H9 (cell line): ENCODE results near the gene ACSBG1. TPM values are rescaled to one million over a fixed set of nuclear protein-coding genes. Genes with fewer than 3 reads are reported as not detected.

Experiments used
- DNase-seq: peaks from one replicate; pipeline ENCODE4 v3.0.0-alpha.2; 2017
- H2AFZ ChIP-seq: one replicate; pipeline ENCODE4 v1.6.1; 2013; ENCODE audit warnings: mild to moderate bottlenecking, low read length, control low read depth, moderate library complexity
- H2AK5ac ChIP-seq: 2 replicates; pipeline ENCODE4 v1.6.1; 2013; ENCODE audit warnings: low read length, control low read depth, mixed read lengths; ENCODE audit not compliant: insufficient read length
- H2BK120ac ChIP-seq: one replicate; pipeline ENCODE4 v1.6.1; 2013; ENCODE audit warnings: low read depth, mild to moderate bottlenecking, low read length, control low read depth, inconsistent platforms; ENCODE audit not compliant: poor library complexity, severe bottlenecking
- H2BK12ac ChIP-seq: 2 replicates; pipeline ENCODE4 v1.6.1; 2013; ENCODE audit warnings: low read length, control low read depth, mixed read lengths, low read depth; ENCODE audit not compliant: insufficient read length
- H2BK15ac ChIP-seq: 2 replicates; pipeline ENCODE4 v1.6.1; 2013; ENCODE audit warnings: low read depth, low read length, control low read depth
- H2BK20ac ChIP-seq: one replicate; pipeline ENCODE4 v1.6.1; 2013; ENCODE audit warnings: low read depth, mild to moderate bottlenecking, low read length, control low read depth, inconsistent platforms; ENCODE audit not compliant: poor library complexity, severe bottlenecking
- H2BK5ac ChIP-seq: 2 replicates; pipeline ENCODE4 v1.6.1; 2013; ENCODE audit warnings: low read length, control low read depth, mixed read lengths; ENCODE audit not compliant: insufficient read length
- H3K14ac ChIP-seq: 2 replicates; pipeline ENCODE4 v1.6.1; 2013; ENCODE audit warnings: low read length, control low read depth; ENCODE audit not compliant: insufficient read depth
- H3K18ac ChIP-seq: 2 replicates; pipeline ENCODE4 v1.6.1; 2013; ENCODE audit warnings: low read depth, mild to moderate bottlenecking, mixed read lengths, low read length, control low read depth; ENCODE audit not compliant: insufficient read length
- H3K23ac ChIP-seq: 2 replicates; pipeline ENCODE4 v1.6.1; 2013; ENCODE audit warnings: low read length, control low read depth, mixed read lengths, low read depth; ENCODE audit not compliant: insufficient read length
- H3K23me2 ChIP-seq: 2 replicates; pipeline ENCODE4 v1.6.1; 2013; ENCODE audit warnings: low read depth, mild to moderate bottlenecking, mixed read lengths, low read length, control low read depth; ENCODE audit not compliant: insufficient read length, poor library complexity, severe bottlenecking
- H3K27ac ChIP-seq: 2 replicates; pipeline ENCODE4 v1.5.1; 2013; ENCODE audit warnings: low read length, control low read depth, mixed read lengths, low read depth; ENCODE audit not compliant: insufficient read length
- H3K27me3 ChIP-seq: 2 replicates; pipeline ENCODE4 v1.6.1; 2013; ENCODE audit warnings: low read length, control low read depth, inconsistent platforms; ENCODE audit not compliant: insufficient read depth
- H3K4ac ChIP-seq: 2 replicates; pipeline ENCODE4 v1.6.1; 2013; ENCODE audit warnings: low read depth, mild to moderate bottlenecking, control low read depth, inconsistent platforms, low read length, moderate library complexity
- H3K4me1 ChIP-seq: 2 replicates; pipeline ENCODE4 v1.6.1; 2013; ENCODE audit warnings: low read length, control low read depth, inconsistent platforms; ENCODE audit not compliant: insufficient read depth
- H3K4me2 ChIP-seq: 2 replicates; pipeline ENCODE4 v1.6.1; 2013; ENCODE audit warnings: low read length, control low read depth, mixed read lengths; ENCODE audit not compliant: insufficient read length, insufficient read depth
- H3K56ac ChIP-seq: 2 replicates; pipeline ENCODE4 v1.6.1; 2013; ENCODE audit warnings: low read depth, mild to moderate bottlenecking, mixed read lengths, low read length, control low read depth; ENCODE audit not compliant: insufficient read length
- H3K79me1 ChIP-seq: 2 replicates; pipeline ENCODE4 v1.6.1; 2013; ENCODE audit warnings: low read depth, mild to moderate bottlenecking, moderate library complexity, low read length, control low read depth, inconsistent platforms; ENCODE audit not compliant: insufficient read depth, poor library complexity, severe bottlenecking
- H3K79me2 ChIP-seq: 2 replicates; pipeline ENCODE4 v1.6.1; 2013; ENCODE audit warnings: low read length, control low read depth, inconsistent platforms; ENCODE audit not compliant: insufficient read depth
- H3K9ac ChIP-seq: 2 replicates; pipeline ENCODE4 v1.6.1; 2013; ENCODE audit warnings: low read length, control low read depth, mixed read lengths; ENCODE audit not compliant: insufficient read length; ENCODE audit errors: extremely low read depth
- H3K9me3 ChIP-seq: one replicate; pipeline ENCODE4 v1.6.1; 2013; ENCODE audit warnings: low read depth, low read length, inconsistent platforms; ENCODE audit not compliant: control insufficient read depth
- H3T11ph ChIP-seq: one replicate; pipeline ENCODE4 v1.6.1; 2013; ENCODE audit warnings: mild to moderate bottlenecking, low read length, control low read depth, inconsistent platforms
- H4K20me1 ChIP-seq: one replicate; pipeline ENCODE4 v1.6.1; 2013; ENCODE audit not compliant: control insufficient read depth, insufficient read length, insufficient read depth
- H4K5ac ChIP-seq: 2 replicates; pipeline ENCODE4 v1.6.1; 2013; ENCODE audit warnings: low read depth, mild to moderate bottlenecking, mixed read lengths, low read length, control low read depth; ENCODE audit not compliant: insufficient read length
- H4K8ac ChIP-seq: replicated peaks from 2 replicates; pipeline ENCODE4 v1.6.1; 2013; ENCODE audit warnings: low read length, control low read depth, mixed read lengths, low read depth; ENCODE audit not compliant: insufficient read length
- H4K91ac ChIP-seq: 2 replicates; pipeline ENCODE4 v1.6.1; 2013; ENCODE audit warnings: low read depth, mild to moderate bottlenecking, moderate library complexity, mixed read lengths, low read length, control low read depth; ENCODE audit not compliant: insufficient read length
- H3K27ac Mint-ChIP-seq, 3 experiments: 2 replicates in 2 of 3; 3 replicates in 1 of 3; pipeline ENCODE4 v1.8.0; 2020 to 2021; ENCODE audit warnings: mixed read lengths in 3 of 3, mild to moderate bottlenecking in 1 of 3, moderate library complexity in 1 of 3
- H3K27me3 Mint-ChIP-seq: 2 replicates; pipeline ENCODE4 v1.8.0; 2021; ENCODE audit warnings: low read depth, mild to moderate bottlenecking, moderate library complexity, mixed read lengths
- H3K36me3 Mint-ChIP-seq, 3 experiments: 2 replicates in 2 of 3; 3 replicates in 1 of 3; pipeline ENCODE4 v1.8.0; 2020 to 2021; ENCODE audit warnings: low read depth in 3 of 3, mixed read lengths in 3 of 3; ENCODE audit not compliant: insufficient read depth in 1 of 3
- H3K4me1 Mint-ChIP-seq, 2 experiments: 2 replicates each; pipeline ENCODE4 v1.8.0; 2020; ENCODE audit warnings: mixed read lengths in 2 of 2
- H3K4me3 Mint-ChIP-seq, 2 experiments: 2 replicates in 1 of 2; 3 replicates in 1 of 2; pipeline ENCODE4 v1.8.0; 2020 to 2021; ENCODE audit warnings: mild to moderate bottlenecking in 2 of 2, mixed read lengths in 2 of 2, moderate library complexity in 1 of 2
- H3K9me3 Mint-ChIP-seq, 2 experiments: 2 replicates in 1 of 2; 3 replicates in 1 of 2; pipeline ENCODE4 v1.8.0; 2020; ENCODE audit warnings: mild to moderate bottlenecking in 2 of 2, mixed read lengths in 2 of 2, moderate library complexity in 1 of 2
- WGBS: extraction: QIAGEN DNeasy Blood & Tissue Kit; methylation state at CpG from one replicate; pipeline ENCODE4 v1.1.7; 2013; ENCODE audit warnings: missing lambda C conversion rate, low lambda C conversion rate, mixed read lengths; ENCODE audit not compliant: insufficient read length; ENCODE audit errors: extremely low coverage; 5-methylcytosine and 5-hydroxymethylcytosine counted together
- total RNA-seq: library from RNA; stranded (reverse); gene quantifications from 2 replicates; pipeline ENCODE4 v1.2.1, GENCODE V29; 2021
- TF ChIP-seq, protein P1 (sequence below): fragments of 200-600 bp; sonication (generic); conservative IDR thresholded peaks from 3 replicates; pipeline ENCODE4 v1.8.0; 2021; ENCODE audit warnings: antibody characterized with exemption, mild to moderate bottlenecking

Gene ACSBG1
- total RNA-seq, 1 experiment from 2014 or later, result 2.2 TPM

DNA sequence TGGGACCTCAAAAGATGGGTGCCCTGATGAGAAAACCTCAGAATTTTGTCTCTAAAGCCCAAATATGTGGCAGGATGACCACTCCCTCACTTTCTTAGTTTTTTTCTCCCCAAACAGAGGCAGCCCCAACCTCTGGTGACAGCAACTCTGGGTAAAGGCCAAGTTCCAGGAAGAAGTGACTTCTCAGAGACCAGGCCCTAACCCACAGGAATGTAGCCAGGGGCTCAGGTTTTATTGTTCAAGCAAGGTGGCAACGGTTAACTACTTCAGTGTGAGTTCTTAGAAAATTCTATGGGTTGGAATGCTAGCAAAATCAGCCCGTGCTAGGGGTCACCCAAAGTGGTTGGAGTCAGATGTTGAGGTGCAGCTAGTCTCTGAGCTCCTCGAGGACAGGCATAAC lies 24.9 kb upstream of the ACSBG1 start:
- Histone ChIP-seq H3K9me3 (no peaks in the 10 kb centered on the region), H2BK120ac (no peak overlapping the region), H3K4ac (no peak overlapping the region), H3K23ac (no peak overlapping the region), H2BK5ac (no peak overlapping the region), H4K5ac (no peak overlapping the region), H3K56ac (no peak overlapping the region), H3K27ac (no peak overlapping the region), H2BK15ac (no peak overlapping the region), H3K14ac (no peak overlapping the region), H2AFZ (no peak overlapping the region), H3K18ac (no peak overlapping the region), H3T11ph (no peak overlapping the region), H2AK5ac (no peak overlapping the region), H4K8ac (no peak overlapping the region), H3K79me2 (no peaks in the 10 kb centered on the region), H3K79me1 (no peaks in the 10 kb centered on the region), H2BK12ac (no peak overlapping the region), H3K27me3 (no peaks in the 10 kb centered on the region), H4K91ac (no peak overlapping the region), H3K9ac (no peak overlapping the region), H3K23me2 (no peaks in the 10 kb centered on the region), H3K4me2 (no peak overlapping the region), H3K4me1 (no peaks in the 10 kb centered on the region), H2BK20ac (no peak overlapping the region), H4K20me1 (no peaks in the 10 kb centered on the region)
- TF ChIP-seq, protein P1, sequence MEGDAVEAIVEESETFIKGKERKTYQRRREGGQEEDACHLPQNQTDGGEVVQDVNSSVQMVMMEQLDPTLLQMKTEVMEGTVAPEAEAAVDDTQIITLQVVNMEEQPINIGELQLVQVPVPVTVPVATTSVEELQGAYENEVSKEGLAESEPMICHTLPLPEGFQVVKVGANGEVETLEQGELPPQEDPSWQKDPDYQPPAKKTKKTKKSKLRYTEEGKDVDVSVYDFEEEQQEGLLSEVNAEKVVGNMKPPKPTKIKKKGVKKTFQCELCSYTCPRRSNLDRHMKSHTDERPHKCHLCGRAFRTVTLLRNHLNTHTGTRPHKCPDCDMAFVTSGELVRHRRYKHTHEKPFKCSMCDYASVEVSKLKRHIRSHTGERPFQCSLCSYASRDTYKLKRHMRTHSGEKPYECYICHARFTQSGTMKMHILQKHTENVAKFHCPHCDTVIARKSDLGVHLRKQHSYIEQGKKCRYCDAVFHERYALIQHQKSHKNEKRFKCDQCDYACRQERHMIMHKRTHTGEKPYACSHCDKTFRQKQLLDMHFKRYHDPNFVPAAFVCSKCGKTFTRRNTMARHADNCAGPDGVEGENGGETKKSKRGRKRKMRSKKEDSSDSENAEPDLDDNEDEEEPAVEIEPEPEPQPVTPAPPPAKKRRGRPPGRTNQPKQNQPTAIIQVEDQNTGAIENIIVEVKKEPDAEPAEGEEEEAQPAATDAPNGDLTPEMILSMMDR, result no peak
- H3K4me1 Mint-ChIP-seq, result 0 out of 4 replicates have a peak, but pooled peaks cover 0 to 2% of the 10 kb centered on the region in 2 experiments
- H3K4me3 Mint-ChIP-seq, result no peak overlapping the region
- no peak for DNase-seq
- H3K9me3 Mint-ChIP-seq, result no peaks in the 10 kb centered on the region
- H3K27ac Mint-ChIP-seq, result no peak overlapping the region; a peak in 1 of 7 replicates
- no peaks in the 10 kb centered on the region for H3K36me3 Mint-ChIP-seq
- peaks cover 2% of the 10 kb centered on the region for H3K27me3 Mint-ChIP-seq
- no CpG with 5 or more reads among the region's 3 CpGs for WGBS
